Right lobe of liver (tissue), 4 donors: ENCODE results near the gene ZNF581.

ENCODE experiments used
- CTCF ChIP-seq, 4 donors: fragments of 200-600 bp in 3 of 4; fragments of 450-650 bp in 1 of 4; IDR thresholded peaks; one replicate each; pipeline versions ENCODE4 v1.5.1 to v1.8.0; 2016 to 2022; ENCODE audit warnings: antibody characterized with exemption in 4 of 4, mild to moderate bottlenecking in 2 of 4
- POLR2A ChIP-seq: fragments of 450-650 bp; IDR thresholded peaks from one replicate; pipeline ENCODE4 v1.6.1; 2017; ENCODE audit warnings: antibody characterized with exemption, mild to moderate bottlenecking
- donor health status: DM: no; HTN: no; CAD: no.
- donor health status: DM: no; HTN: no; CAD: no.
- donor health status: DM: no; HTN: yes; CAD: no.

DNA sequence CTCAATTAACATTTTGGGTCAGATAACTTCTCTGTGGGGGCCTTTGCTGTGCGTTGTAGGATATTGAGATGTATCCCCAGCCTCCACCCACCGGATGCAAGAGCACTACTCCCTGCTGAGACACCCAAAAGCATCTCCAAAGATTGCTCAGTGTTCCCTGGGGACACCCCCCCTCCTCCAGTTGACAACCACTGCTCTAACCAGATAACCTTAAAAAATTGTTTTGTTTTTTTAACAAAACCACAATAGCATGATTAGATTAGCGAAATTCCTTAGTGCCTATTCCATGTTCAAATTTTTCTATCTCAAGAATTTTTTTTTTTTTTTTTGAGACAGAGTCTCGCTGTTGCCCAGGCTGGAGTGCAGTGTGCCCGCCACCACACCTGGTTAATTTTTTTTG is 29.0 kb downstream of the ZNF581 start:
- TF ChIP-seq CTCF (IDR thresholded peaks at IDR 0.05) (no peak), POLR2A (no peak)
